Limb (tissue), 2 donors: Measurements from ENCODE around the gene GPC5.
A peak's percentile ranks its signal among the peaks of the same experiment; 100 is the strongest.
"Not testable (repeated sequence)": the region's sequence is repeated elsewhere in the genome, so short reads cannot be mapped to it uniquely, and the experiment has no call there.

Experiments used
- DNase-seq, 2 donors: peaks; one replicate each; pipeline ENCODE4 v3.0.0-alpha.2; 2016; ENCODE audit errors: extremely low spot score in 2 of 2

The GPC5 gene

GRCh38 chr13:91863699-91864098 is 465.3 kb downstream of the GPC5 start:
- DNase-seq = no peak

GRCh38 chr13:91868351-91868750 is 469.9 kb downstream of the GPC5 start:
- DNase-seq = no peak

DNA sequence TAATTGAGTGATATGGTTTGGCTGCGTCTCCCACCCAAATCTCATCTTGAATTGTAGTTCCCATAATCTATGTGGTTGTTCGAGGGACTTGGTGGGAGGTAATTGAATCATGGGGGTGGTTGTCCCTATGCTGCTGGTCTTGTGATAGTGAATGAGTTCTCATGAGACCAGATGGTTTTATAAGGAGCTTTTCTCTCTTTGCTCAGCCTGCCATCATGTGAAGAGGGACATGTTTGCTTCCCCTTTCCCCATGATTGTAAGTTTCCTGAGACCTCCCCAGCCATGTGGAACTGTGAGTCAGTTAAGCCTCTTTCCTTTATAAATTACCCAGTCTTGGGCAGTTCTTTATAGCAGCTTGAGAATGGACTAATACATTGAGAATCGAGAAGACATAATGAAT is 480.1 kb downstream of the GPC5 start:
- DNase-seq = no peak

- no peak for DNase-seq
Measured at GRCh38 chr13:91879360-91879759, 480.9 kb downstream of the GPC5 start.

- DNase-seq = no peak
Measured at GRCh38 chr13:91882918-91883317, 484.5 kb downstream of the GPC5 start.

DNA sequence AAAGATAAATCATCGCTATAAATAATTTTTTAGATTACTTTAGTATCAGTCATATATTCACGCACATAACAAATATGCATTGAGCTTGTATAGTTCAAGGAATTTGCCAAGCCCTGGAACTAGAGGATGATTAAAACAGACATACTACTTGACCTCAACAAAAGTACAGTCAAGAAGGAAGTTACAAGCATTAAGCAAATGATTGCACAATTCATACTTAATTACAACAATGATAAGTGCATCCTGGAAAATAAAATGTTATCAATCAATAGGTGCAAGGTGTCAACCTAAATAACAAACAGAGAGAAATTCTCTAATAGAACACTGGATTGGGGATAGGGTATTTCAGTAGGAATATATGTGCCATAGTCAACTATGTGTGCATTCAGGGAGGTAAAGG is 491.2 kb downstream of the GPC5 start:
- DNase-seq = no peak

DNA sequence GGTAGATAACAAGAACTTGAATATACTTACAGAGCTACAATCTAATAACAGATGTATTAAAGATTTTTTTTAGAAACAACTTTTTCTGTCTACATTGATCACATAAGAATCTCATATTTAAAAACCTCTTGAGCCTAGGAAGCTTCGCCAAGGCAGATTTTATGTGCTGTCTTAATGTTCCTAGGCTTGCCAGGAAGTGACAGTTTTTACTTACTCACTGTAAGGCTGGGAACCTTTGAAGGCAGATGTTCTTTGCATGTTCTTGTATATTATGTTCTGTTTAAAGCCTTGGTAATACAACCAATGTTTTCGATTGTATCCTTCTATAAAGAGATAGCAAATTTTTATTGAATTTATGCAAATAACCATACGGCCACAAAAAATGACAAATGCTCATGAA is 492.7 kb downstream of the GPC5 start:
- peak in 1 of 2 donors; percentile 48 for DNase-seq

GRCh38 chr13:91893040-91893439 is 494.6 kb downstream of the GPC5 start:
- no peak for DNase-seq

- peak in 1 of 2 donors; percentile 20 for DNase-seq
Measured at GRCh38 chr13:91894316-91894715, 495.9 kb downstream of the GPC5 start.

GRCh38 chr13:91896547-91896946 is 498.1 kb downstream of the GPC5 start:
- DNase-seq = peak in 1 of 2 donors; percentile 42

GRCh38 chr13:91898986-91899385 is 500.6 kb downstream of the GPC5 start:
- not testable (repeated sequence) for DNase-seq

- no peak for DNase-seq
Measured at GRCh38 chr13:91902291-91902690, 503.9 kb downstream of the GPC5 start.

GRCh38 chr13:91904005-91904404 is 505.6 kb downstream of the GPC5 start:
- no peak for DNase-seq

DNA sequence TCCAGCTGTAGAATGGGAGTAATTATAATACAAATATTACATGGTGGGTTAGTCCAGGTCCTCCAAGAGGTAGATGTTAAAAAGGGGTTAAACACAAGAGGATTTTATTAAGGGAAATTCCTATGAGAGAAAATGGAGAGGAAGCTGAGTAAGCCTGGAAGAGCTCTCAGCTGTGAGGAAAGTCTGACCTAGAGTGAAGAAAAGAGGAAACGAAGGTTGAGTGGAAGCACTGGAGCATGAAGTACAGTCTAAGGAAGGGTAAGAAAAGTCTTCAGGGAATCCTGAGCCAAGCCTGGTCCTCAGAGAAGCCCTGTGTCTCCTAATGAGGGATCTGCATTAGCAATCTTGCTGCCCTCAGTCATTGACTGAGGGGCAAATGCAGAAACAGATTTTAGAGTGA is 506.2 kb downstream of the GPC5 start:
- no peak for DNase-seq

GRCh38 chr13:91907398-91907797 is 509.0 kb downstream of the GPC5 start:
- DNase-seq = no peak

DNA sequence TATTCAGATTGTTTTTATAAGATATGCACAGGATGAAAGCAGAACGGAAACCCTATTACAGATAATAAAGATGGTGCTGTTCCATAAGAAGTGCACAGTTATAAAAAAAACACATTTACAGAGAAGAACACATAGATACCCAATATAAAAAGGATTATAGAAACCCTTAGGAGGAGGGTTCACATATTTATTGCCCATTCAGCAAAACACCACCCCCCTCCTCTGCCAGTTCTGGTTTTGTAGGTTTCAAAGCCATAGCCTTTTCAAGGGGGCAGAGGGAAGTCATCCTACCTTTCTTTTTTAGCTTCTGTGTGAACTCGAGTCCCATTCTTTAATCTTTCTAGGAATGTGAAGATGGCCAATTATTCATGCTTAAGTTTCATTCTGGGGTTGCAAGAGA is 511.2 kb downstream of the GPC5 start:
- DNase-seq = no peak

DNA sequence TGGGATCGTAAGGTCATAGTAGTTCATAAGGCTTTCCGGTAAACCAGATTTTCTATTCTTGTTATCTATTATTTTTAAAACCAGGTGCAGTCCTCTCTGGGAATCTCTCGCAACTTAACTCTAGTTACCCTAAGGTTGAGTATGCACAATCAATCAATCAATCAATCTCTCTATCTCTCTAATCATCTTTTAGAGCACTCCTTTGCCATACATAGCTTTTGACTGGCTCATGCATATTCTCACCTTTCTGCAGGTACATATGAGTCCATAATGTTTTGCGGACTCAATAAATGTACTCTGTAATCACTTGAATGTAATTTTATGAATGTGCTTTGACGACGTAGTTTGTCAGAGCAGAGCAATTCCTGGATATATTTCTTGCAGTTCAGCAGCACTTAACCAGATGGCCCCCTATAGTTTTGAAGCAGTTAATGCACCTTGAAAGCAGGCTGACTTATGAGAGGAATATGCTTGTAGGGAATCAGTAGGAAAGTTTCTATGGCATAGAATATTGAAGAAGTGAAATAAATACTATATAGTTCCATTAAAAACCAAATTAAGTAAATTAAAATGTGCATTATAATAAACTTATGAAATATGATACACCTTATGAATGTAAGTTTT is 524.7 kb downstream of the GPC5 start:
- DNase-seq = no peak

DNA sequence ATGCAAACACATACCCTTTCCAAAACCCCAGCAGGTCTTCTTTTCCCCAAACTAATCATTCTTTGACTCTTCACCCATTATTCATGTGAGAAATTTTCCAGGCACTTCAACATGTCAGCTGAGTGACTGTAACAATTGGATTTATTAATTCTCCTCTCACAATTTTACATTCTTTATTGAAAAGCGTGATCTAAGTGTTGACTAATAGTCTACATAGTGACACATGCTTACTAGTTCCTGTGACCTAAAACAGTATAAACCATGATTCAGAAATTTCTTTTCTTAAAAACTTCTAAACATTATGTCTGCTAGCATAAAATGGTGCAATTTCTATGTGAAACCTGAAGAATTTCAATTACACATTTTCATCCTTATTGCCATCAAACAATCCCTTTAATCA is 532.3 kb downstream of the GPC5 start:
- DNase-seq = no peak

GRCh38 chr13:91934354-91934753 is 535.9 kb downstream of the GPC5 start:
- DNase-seq = no peak

GRCh38 chr13:91946498-91947070 is 548.2 kb downstream of the GPC5 start:
- DNase-seq = peak in 1 of 2 donors; percentile 45

GRCh38 chr13:91948736-91949135 is 550.3 kb downstream of the GPC5 start:
- DNase-seq = no peak

GRCh38 chr13:91950803-91951202 is 552.4 kb downstream of the GPC5 start:
- DNase-seq = no peak

GRCh38 chr13:91955546-91956355 is 557.3 kb downstream of the GPC5 start:
- DNase-seq = no peak
